ENCODE measurements around the gene HPSE. TPM values are rescaled to one million over a fixed set of nuclear protein-coding genes. Genes with fewer than 3 reads are reported as not detected.

Gene HPSE
- total RNA-seq, 1 experiment from 2014 or later, result 12.6 TPM

DNA sequence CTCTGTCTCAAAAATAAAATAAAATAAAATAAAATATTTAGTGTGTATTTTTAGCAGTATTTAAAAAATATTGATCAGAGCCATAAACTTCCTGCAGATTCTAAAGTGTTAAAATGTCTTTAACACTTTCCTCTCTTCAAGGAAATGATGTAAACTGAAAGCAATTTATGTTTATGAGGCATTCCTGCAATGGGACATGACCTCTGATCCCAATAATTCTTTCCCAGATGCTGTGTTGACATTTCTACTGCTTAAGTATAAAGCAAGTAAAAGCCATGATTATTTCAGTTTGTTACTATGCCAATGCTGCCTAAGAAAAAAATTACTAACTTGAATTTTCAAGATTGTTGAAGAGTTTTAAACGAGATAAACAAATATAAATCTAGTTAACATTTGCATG lies 79.1 kb downstream of the HPSE start:
- Histone ChIP-seq H3K9me3 (ENCODE audit: control insufficient read depth in 1 of 2, insufficient read depth in 1 of 2, low read depth in 1 of 2, low read length in 2 of 2) (no peaks in the 10 kb centered on the region), H2AFZ (ENCODE audit: low read depth, low read length, poor library complexity, severe bottlenecking) (no peak overlapping the region), H3K27me3 (ENCODE audit: insufficient read depth, low read length) (no peaks in the 10 kb centered on the region), H3K9ac (ENCODE audit: low read length) (peak overlapping the region; percentile 52), H3K4me1 (ENCODE audit: control insufficient read depth in 1 of 2, insufficient read depth in 2 of 2, low read length in 2 of 2) (peaks cover 39 to 89% of the 10 kb centered on the region in 2 experiments), H3K4me3 (replicated peaks in 1 of 2; ENCODE audit: low read depth in 1 of 2, low read length in 2 of 2) (peak overlapping the region in 1 of 2 experiments; percentile 25; a peak in 2 of 4 replicates), H3K36me3 (ENCODE audit: control insufficient read depth in 1 of 2, insufficient read depth in 2 of 2, low read length in 2 of 2) (no peaks in the 10 kb centered on the region), H3K79me2 (ENCODE audit: insufficient read depth, low read length) (no peaks in the 10 kb centered on the region), H3K9me2 (ENCODE audit: insufficient read depth) (no peaks in the 10 kb centered on the region), H4K20me1 (ENCODE audit: insufficient read depth) (no peaks in the 10 kb centered on the region), H3K27ac (ENCODE audit: low read depth, low read length) (peak overlapping the region; percentile 96; the same call in 1 of the 2 replicates), H3K4me2 (ENCODE audit: low read length) (peak overlapping the region; percentile 70)
- no TSS peak for BruUV-seq (replicated peaks)
- CTCF ChIA-PET, result no interaction called here
- DNase-seq (ENCODE audit: low read depth, low spot score) (peak; percentile 70), ATAC-seq (no peak)
- POLR2A ChIA-PET, result no interaction called here
- intact Hi-C loops (cut with micrococcal nuclease), result loop anchor here (5.0 kb wide), 2 partner anchors 243 to 353 kb away; partner anchors contain the start of genes LIN54 and THAP9
- peak; percentile 88 for TF ChIP-seq CEBPB (IDR thresholded peaks at IDR 0.05; ENCODE audit: low read depth)
- TF ChIP-seq, protein P1, sequence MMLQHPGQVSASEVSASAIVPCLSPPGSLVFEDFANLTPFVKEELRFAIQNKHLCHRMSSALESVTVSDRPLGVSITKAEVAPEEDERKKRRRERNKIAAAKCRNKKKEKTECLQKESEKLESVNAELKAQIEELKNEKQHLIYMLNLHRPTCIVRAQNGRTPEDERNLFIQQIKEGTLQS (IDR thresholded peaks at IDR 0.05), result no peak
- TF ChIP-seq FOSL1 (IDR thresholded peaks at IDR 0.05; ENCODE audit: low read depth), result peak; percentile 63
- TF ChIP-seq, protein P2, sequence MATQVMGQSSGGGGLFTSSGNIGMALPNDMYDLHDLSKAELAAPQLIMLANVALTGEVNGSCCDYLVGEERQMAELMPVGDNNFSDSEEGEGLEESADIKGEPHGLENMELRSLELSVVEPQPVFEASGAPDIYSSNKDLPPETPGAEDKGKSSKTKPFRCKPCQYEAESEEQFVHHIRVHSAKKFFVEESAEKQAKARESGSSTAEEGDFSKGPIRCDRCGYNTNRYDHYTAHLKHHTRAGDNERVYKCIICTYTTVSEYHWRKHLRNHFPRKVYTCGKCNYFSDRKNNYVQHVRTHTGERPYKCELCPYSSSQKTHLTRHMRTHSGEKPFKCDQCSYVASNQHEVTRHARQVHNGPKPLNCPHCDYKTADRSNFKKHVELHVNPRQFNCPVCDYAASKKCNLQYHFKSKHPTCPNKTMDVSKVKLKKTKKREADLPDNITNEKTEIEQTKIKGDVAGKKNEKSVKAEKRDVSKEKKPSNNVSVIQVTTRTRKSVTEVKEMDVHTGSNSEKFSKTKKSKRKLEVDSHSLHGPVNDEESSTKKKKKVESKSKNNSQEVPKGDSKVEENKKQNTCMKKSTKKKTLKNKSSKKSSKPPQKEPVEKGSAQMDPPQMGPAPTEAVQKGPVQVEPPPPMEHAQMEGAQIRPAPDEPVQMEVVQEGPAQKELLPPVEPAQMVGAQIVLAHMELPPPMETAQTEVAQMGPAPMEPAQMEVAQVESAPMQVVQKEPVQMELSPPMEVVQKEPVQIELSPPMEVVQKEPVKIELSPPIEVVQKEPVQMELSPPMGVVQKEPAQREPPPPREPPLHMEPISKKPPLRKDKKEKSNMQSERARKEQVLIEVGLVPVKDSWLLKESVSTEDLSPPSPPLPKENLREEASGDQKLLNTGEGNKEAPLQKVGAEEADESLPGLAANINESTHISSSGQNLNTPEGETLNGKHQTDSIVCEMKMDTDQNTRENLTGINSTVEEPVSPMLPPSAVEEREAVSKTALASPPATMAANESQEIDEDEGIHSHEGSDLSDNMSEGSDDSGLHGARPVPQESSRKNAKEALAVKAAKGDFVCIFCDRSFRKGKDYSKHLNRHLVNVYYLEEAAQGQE (IDR thresholded peaks at IDR 0.05; ENCODE audit: low read depth), result no peak
- TF ChIP-seq SP1 (IDR thresholded peaks at IDR 0.05; ENCODE audit: low read depth), result peak; percentile 81
- peak; percentile 73 for TF ChIP-seq JUND (IDR thresholded peaks at IDR 0.05)
- RAD21 ChIA-PET (ENCODE audit: low non-redundant PET in 1 of 2, low total read pairs in 2 of 2, uncharacterized antibody in 2 of 2, unreplicated experiment in 2 of 2), result no interaction called here
